PFSK-1 (cell line): ENCODE measurements around the gene ANKRD52.

Experiments
- FOXP2 ChIP-seq: optimal IDR thresholded peaks from 2 replicates; pipeline ENCODE3; 2011; ENCODE audit warnings: borderline replicate concordance, control low read depth, inconsistent platforms; ENCODE audit not compliant: insufficient read depth; ENCODE audit errors: extremely low read length, extremely low read depth
- POLR2AphosphoS5 ChIP-seq: IDR thresholded peaks from 2 replicates; pipeline ENCODE4 v1.6.1; 2012; ENCODE audit warnings: low read depth, mild to moderate bottlenecking, control low read depth, low read length, moderate library complexity
- SIN3A ChIP-seq: IDR thresholded peaks from 2 replicates; pipeline ENCODE4 v1.6.1; 2012; ENCODE audit warnings: mild to moderate bottlenecking, low read length, moderate library complexity, borderline replicate concordance; ENCODE audit not compliant: insufficient read depth
- TAF1 ChIP-seq: IDR thresholded peaks from 2 replicates; pipeline ENCODE4 v1.6.1; 2012; ENCODE audit warnings: low read length, control low read depth, borderline replicate concordance; ENCODE audit not compliant: insufficient read depth
- TF ChIP-seq, protein P1 (sequence below), 2 experiments: IDR thresholded peaks; 2 replicates each; pipeline versions ENCODE4 v1.6.1 to v1.8.0; 2011 to 2012; ENCODE audit warnings: low read depth in 2 of 2, low read length in 2 of 2, control low read depth in 1 of 2, inconsistent platforms in 1 of 2, mild to moderate bottlenecking in 1 of 2, moderate library complexity in 1 of 2; ENCODE audit not compliant: insufficient read depth in 1 of 2

GRCh38 chr12:56261503-56262232, 3.5 kb upstream of the ANKRD52 start:
- no peak for TF ChIP-seq SIN3A
- TF ChIP-seq, protein P1, sequence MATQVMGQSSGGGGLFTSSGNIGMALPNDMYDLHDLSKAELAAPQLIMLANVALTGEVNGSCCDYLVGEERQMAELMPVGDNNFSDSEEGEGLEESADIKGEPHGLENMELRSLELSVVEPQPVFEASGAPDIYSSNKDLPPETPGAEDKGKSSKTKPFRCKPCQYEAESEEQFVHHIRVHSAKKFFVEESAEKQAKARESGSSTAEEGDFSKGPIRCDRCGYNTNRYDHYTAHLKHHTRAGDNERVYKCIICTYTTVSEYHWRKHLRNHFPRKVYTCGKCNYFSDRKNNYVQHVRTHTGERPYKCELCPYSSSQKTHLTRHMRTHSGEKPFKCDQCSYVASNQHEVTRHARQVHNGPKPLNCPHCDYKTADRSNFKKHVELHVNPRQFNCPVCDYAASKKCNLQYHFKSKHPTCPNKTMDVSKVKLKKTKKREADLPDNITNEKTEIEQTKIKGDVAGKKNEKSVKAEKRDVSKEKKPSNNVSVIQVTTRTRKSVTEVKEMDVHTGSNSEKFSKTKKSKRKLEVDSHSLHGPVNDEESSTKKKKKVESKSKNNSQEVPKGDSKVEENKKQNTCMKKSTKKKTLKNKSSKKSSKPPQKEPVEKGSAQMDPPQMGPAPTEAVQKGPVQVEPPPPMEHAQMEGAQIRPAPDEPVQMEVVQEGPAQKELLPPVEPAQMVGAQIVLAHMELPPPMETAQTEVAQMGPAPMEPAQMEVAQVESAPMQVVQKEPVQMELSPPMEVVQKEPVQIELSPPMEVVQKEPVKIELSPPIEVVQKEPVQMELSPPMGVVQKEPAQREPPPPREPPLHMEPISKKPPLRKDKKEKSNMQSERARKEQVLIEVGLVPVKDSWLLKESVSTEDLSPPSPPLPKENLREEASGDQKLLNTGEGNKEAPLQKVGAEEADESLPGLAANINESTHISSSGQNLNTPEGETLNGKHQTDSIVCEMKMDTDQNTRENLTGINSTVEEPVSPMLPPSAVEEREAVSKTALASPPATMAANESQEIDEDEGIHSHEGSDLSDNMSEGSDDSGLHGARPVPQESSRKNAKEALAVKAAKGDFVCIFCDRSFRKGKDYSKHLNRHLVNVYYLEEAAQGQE (IDR thresholded peaks at IDR 0.05; ENCODE audit: insufficient read depth in 1 of 2, low read depth in 2 of 2, low read length in 2 of 2), result no peak
- no peak for TF ChIP-seq TAF1
- no peak for TF ChIP-seq POLR2AphosphoS5
- TF ChIP-seq FOXP2, result no peak
